Endothelial cell of umbilical vein (primary cell): Measurements from ENCODE around the gene TMEM98.

Experiments used
- EZH2 ChIP-seq: IDR thresholded peaks from 2 replicates; pipeline ENCODE4 v1.6.1; 2012; ENCODE audit warnings: borderline replicate concordance, low read depth, mild to moderate bottlenecking, moderate library complexity, low read length, inconsistent platforms; ENCODE audit not compliant: severe bottlenecking
- FOS ChIP-seq: IDR thresholded peaks from 2 replicates; pipeline ENCODE4 v1.6.1; 2011; ENCODE audit warnings: mild to moderate bottlenecking, low read length, moderate library complexity, borderline replicate concordance; ENCODE audit not compliant: insufficient read depth
- JUN ChIP-seq: IDR thresholded peaks from 2 replicates; pipeline ENCODE4 v1.6.1; 2011; ENCODE audit warnings: borderline replicate concordance, low read depth; ENCODE audit not compliant: insufficient read length, insufficient read depth
- POLR2A ChIP-seq: IDR thresholded peaks from 2 replicates; pipeline ENCODE4 v1.6.1; 2012; ENCODE audit warnings: low read depth, mild to moderate bottlenecking, control low read depth, low read length
- POLR2AphosphoS5 ChIP-seq: IDR thresholded peaks from 2 replicates; pipeline ENCODE4 v1.6.1; 2012; ENCODE audit warnings: low read depth, mild to moderate bottlenecking, control low read depth, low read length, moderate library complexity; ENCODE audit not compliant: insufficient read depth
- TF ChIP-seq, protein P1 (sequence below), 2 donors: IDR thresholded peaks; 1 replicate in 1 of 2; 2 replicates in 1 of 2; pipeline ENCODE4 v1.5.1; 2011; ENCODE audit warnings: low read length in 2 of 2, mild to moderate bottlenecking in 2 of 2, moderate library complexity in 2 of 2, control low read depth in 1 of 2, inconsistent platforms in 1 of 2, low read depth in 1 of 2; ENCODE audit not compliant: insufficient read depth in 1 of 2; ENCODE audit errors: extremely low read depth in 1 of 2
- TF ChIP-seq, protein P2 (sequence below): IDR thresholded peaks from 2 replicates; pipeline ENCODE4 v1.6.1; 2011; ENCODE audit not compliant: insufficient read depth, insufficient read length

DNA sequence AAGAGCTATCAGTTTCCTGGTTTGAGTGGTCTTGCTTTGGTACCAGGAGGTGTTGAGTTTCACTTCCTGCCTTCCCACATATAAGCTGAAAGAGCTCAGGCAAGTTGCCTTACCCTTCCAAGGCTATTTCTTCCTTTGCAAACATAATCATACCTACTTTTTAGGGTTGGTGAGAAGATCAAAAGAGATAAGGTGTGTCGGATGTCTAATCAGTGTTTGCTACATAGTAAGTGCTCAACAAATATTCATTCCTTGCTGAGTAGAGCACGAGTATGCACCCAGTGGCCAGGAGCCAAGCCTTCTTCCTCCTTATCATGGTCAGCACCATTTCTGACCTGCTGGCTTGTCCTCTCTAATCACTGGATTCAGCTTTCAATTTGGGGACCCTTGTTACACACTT, 12.7 kb upstream of the TMEM98 start:
- TF ChIP-seq JUN (no peak), EZH2 (no peak), POLR2AphosphoS5 (no peak), POLR2A (no peak), FOS (no peak)
- TF ChIP-seq, protein P1, sequence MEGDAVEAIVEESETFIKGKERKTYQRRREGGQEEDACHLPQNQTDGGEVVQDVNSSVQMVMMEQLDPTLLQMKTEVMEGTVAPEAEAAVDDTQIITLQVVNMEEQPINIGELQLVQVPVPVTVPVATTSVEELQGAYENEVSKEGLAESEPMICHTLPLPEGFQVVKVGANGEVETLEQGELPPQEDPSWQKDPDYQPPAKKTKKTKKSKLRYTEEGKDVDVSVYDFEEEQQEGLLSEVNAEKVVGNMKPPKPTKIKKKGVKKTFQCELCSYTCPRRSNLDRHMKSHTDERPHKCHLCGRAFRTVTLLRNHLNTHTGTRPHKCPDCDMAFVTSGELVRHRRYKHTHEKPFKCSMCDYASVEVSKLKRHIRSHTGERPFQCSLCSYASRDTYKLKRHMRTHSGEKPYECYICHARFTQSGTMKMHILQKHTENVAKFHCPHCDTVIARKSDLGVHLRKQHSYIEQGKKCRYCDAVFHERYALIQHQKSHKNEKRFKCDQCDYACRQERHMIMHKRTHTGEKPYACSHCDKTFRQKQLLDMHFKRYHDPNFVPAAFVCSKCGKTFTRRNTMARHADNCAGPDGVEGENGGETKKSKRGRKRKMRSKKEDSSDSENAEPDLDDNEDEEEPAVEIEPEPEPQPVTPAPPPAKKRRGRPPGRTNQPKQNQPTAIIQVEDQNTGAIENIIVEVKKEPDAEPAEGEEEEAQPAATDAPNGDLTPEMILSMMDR (IDR thresholded peaks at IDR 0.05; ENCODE audit: extremely low read depth in 1 of 2, insufficient read depth in 1 of 2, low read depth in 1 of 2, low read length in 2 of 2): no peak
- TF ChIP-seq, protein P2, sequence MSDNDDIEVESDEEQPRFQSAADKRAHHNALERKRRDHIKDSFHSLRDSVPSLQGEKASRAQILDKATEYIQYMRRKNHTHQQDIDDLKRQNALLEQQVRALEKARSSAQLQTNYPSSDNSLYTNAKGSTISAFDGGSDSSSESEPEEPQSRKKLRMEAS: no peak
